Activated CD8-positive, alpha-beta memory T cell treated with anti-CD3 and anti-CD28 coated beads, Interleukin-2, amount 50 U/mL, for 24 hours (primary cell): ENCODE data around the gene CORO2B.
"Not testable (repeated sequence)": the region's sequence is repeated elsewhere in the genome, so short reads cannot be mapped to it uniquely, and the experiment has no call there.

Experiments
- DNase-seq: peaks from one replicate; pipeline ENCODE4 v3.0.0-alpha.2; 2020; ENCODE audit errors: extremely low read depth

The CORO2B gene

DNA sequence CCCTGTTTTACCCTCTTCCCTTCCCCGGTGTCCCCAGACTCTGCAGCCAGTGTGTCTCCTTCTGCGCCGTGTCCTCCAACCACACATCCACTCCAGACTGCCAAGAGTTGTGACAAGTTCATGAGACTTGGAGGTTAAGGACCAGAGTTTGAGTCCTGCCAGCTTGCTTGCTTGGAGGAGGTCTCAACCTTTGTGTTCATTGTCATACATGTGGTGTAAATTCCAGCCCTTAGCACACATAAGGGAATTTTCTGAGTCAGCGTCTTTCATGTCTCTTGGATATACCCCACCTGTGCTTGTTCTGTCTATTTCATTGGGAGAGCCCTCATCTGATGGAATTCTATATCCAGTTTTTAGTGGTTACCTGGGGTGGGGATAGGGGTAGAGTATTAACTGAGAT is 13.3 kb downstream of the CORO2B start:
- no peak for DNase-seq

DNA sequence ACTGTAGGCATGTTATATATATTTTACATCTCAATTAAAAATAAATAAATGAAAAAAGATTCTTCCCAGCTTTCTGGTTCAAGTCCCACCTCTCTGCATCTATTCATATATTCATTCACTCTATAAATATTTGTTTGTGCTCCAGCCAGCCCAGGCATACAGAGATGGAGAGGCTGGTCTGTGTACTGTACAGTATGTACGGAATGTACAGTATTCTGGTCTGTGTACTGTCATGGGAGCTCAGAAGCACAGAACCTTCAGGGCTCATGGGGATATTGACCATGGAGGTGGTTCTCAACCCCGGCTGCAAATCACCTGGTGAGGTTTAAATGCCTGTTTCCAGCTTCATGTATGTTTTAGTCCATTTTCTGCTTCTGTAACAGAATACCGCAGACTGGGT is 13.8 kb downstream of the CORO2B start:
- DNase-seq = no peak

- no peak for DNase-seq
These were observed 14.5 kb downstream of the CORO2B start for GRCh38 chr15:68593341-68593740.

DNA sequence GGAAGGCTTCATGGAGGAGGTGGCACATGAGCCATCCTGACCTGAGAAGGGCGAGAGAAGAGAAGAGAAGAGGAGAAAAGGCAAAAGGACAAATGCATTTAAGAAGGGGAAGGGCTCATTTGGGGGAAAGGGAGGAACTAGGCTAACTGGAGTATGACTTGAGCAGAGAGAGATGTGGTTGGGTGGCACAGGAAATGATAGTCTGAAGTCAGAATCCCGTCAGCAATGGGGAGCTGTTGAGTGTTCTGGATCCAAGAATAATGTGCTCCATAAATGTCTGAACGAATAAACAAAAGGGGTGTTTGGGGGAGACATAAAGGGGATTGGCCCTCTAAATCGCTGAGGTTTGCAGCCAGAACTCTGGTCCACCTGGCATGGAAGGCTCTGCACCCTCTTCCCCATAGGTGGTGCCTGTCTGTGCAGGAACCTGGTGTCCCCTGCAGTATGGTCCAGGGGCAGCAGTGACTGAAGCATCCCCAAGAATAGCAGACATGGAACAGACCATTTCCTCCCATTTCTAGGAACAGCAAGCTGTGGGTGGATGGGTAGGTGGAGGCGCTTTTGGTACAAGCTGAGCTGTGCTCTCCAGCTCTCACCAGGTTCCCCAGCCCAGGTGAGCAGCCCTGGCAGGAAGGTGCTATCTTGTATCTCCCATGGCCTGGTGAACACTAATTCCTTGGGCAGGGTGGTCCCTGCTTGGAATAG is 15.2 kb downstream of the CORO2B start:
- no peak for DNase-seq

- no peak for DNase-seq
These were observed 15.9 kb downstream of the CORO2B start for GRCh38 chr15:68594533-68595259.

GRCh38 chr15:68595260-68595564 is 16.4 kb downstream of the CORO2B start:
- no peak for DNase-seq

- no peak for DNase-seq
These were observed 17.0 kb downstream of the CORO2B start for GRCh38 chr15:68595761-68596160.

DNA sequence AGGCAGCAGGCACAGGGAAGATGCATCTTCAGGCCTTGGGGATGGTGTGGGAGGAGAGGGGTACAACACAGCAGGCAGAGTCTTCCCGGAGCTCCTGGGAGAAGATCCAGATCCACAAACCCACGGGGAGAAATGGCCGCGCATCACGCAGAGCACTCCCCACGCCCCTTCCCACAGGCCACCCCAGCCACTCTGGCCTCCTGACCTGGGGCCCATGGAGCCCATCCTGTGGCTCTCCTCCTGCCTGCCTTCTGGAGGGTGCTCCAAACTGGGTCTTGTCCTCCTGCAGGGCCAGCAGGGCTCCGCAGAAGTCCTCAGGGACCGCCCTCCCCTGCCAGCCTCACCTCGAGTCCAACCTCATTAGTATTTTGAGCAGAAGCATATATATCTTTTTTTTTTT is 17.9 kb downstream of the CORO2B start:
- no peak for DNase-seq

GRCh38 chr15:68597581-68597980 is 18.8 kb downstream of the CORO2B start:
- DNase-seq = no peak

GRCh38 chr15:68598171-68599152 is 19.7 kb downstream of the CORO2B start:
- DNase-seq = no peak

- no peak for DNase-seq
These were observed 20.4 kb downstream of the CORO2B start for GRCh38 chr15:68599153-68599545.

DNA sequence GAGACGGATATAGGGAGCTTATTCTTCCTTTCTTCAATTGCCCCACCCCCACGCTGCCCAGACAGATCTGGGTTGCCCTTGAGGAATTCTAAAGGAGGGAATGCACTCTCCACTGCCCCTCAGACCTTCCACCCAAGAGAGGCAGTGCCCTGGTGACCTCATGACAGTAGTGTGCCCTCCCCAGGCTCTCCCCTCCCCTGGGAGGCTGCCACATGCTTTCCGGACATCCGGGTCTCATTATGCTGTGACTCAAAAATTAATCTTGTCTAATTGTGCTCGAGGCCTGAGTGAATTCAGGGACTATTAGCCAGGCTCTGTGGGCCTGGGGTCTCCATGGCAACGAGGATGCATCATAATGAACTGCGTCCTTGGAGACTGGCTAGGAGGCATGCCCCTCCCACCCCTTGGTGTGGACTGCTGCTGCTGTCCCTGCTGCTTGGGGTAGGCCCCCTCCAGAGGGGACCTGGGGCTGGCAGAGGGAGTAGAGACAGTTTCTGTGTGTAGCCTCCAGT is 20.8 kb downstream of the CORO2B start:
- no peak for DNase-seq

DNA sequence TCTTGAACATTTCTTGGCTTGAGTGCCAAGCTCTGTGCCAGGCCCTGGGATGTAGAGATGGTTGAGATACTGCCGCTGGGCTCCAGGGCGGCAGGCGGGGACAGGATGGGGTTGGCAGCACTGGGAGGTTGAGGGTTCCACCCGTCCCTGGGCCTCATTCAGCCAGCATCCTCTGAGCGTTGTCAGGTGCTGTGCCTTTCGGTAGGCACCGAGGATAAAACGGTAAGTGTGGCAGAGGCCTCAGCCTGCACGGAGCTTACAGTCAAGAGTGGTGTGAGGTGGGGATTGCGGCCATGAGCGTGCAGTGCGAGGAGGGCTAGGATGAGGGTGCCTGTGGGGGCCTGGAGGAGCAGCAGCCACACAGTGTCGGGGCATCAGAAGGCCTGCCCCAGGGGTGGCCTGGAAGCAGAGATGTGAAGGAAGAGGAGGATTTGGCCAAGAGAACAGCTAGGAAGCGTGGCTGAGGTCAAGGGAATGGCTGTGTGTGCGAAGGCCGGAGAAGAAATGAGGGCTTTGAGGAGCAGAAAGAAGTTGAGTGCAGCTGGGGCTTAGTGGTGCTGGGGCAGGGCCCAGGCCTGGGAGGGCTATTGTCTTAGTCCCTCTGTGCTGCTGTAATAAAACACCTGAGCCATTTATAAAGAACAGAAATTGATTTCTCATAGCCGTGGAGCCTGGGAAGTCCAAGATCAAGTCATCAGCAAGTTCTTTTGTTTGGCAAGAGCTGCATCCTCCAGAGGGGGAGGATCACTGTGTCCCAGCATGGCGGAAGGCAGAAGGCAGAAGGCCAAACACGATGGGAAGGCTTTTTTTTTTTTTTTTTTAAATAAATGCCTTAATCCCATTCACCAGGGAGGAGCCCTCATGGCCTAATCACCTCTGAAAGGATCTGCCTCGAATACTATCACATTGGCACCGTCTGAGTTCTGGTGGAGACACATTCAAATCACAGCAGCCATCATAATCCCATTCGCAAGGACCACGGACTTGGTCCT is 22.7 kb downstream of the CORO2B start:
- no peak for DNase-seq

- DNase-seq = no peak
These were observed 23.8 kb downstream of the CORO2B start for GRCh38 chr15:68602459-68603215.

DNA sequence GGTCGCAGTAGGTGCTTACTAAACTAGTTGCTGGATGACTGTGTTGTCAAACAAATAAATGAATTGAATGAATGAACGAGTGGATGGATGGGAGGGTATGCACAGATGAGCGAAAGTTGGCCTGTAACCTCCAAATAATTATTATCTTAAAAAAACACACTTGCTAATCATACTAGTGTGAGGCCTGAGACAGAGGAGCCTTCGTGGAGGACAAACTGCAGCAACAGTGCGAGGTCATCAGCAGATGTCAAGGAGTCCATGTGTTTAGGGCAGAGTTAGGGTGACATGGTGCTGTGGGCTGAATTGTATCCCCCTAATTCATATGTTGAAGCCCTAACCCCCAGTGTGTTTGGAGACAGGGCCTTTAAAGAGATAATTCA is 24.4 kb downstream of the CORO2B start:
- DNase-seq = no peak

DNA sequence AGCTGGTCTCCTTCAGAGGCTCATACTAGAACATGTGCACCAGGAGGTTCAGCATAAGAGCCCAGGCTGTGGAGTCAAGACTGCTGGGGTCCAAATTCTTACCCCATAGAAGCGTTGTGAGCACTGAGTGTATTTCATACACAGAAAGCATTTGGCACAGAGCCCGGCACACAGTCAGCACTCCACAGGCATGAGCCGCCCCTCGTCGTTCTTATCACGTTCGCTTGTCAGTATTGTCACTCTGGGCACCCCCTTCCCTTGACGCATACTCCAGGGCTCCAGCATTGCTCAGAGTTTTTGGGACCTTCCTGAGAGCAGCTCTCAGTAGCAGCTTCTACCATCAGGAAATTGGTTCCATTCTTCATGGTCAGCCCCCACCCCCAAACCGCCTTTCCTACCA is 25.2 kb downstream of the CORO2B start:
- no peak for DNase-seq

GRCh38 chr15:68604840-68605478 is 26.2 kb downstream of the CORO2B start:
- DNase-seq = not testable (repeated sequence)

GRCh38 chr15:68606375-68606774 is 27.6 kb downstream of the CORO2B start:
- DNase-seq = no peak

GRCh38 chr15:68608206-68608843 is 29.5 kb downstream of the CORO2B start:
- no peak for DNase-seq
